IMR-90 (cell line): ENCODE results near the gene DRC7.

ENCODE experiments used
- BHLHE40 ChIP-seq: fragments of 150-350 bp; IDR thresholded peaks from 2 replicates; pipeline ENCODE4 v1.6.1; 2016; ENCODE audit warnings: mild to moderate bottlenecking, low read depth, low read length
- CEBPB ChIP-seq: IDR thresholded peaks from 2 replicates; pipeline ENCODE4 v1.6.1; 2012; ENCODE audit warnings: low read depth, low read length, improper control_type of control experiment
- CHD1 ChIP-seq: IDR thresholded peaks from 2 replicates; pipeline ENCODE4 v1.6.1; 2012; ENCODE audit warnings: low read depth, low read length, improper control_type of control experiment
- CTCF ChIP-seq: conservative IDR thresholded peaks from 2 replicates; pipeline ENCODE4 v1.5.1; 2012; ENCODE audit warnings: mild to moderate bottlenecking, low read depth, low read length, improper control_type of control experiment
- ELK1 ChIP-seq: fragments of 150-350 bp; IDR thresholded peaks from 2 replicates; pipeline ENCODE4 v1.6.1; 2016; ENCODE audit warnings: low read depth, mild to moderate bottlenecking, low read length, moderate library complexity, borderline replicate concordance
- FOS ChIP-seq: fragments of 150-350 bp; IDR thresholded peaks from 2 replicates; pipeline ENCODE4 v1.6.1; 2016; ENCODE audit warnings: low read depth, low read length
- MAFK ChIP-seq: IDR thresholded peaks from 2 replicates; pipeline ENCODE4 v1.6.1; 2012; ENCODE audit warnings: low read depth, low read length, improper control_type of control experiment
- MXI1 ChIP-seq: IDR thresholded peaks from 2 replicates; pipeline ENCODE4 v1.6.1; 2012; ENCODE audit warnings: low read depth, mild to moderate bottlenecking, low read length, moderate library complexity, borderline replicate concordance
- POLR2A ChIP-seq: IDR thresholded peaks from 2 replicates; pipeline ENCODE4 v1.6.1; 2012; ENCODE audit warnings: mild to moderate bottlenecking, low read depth, low read length
- RAD21 ChIP-seq: IDR thresholded peaks from 2 replicates; pipeline ENCODE4 v1.6.1; 2012; ENCODE audit warnings: low read length, improper control_type of control experiment
- RCOR1 ChIP-seq: IDR thresholded peaks from 2 replicates; pipeline ENCODE4 v1.6.1; 2012; ENCODE audit warnings: mild to moderate bottlenecking, low read length, improper control_type of control experiment; ENCODE audit not compliant: insufficient replicate concordance
- RFX5 ChIP-seq: IDR thresholded peaks from 2 replicates; pipeline ENCODE4 v1.8.0; 2012; ENCODE audit warnings: low read depth, mild to moderate bottlenecking, low read length, moderate library complexity
- SMC3 ChIP-seq: fragments of 150-350 bp; IDR thresholded peaks from 2 replicates; pipeline ENCODE4 v1.6.1; 2016; ENCODE audit warnings: low read depth, mild to moderate bottlenecking, antibody characterized with exemption, low read length, moderate library complexity
- USF2 ChIP-seq: fragments of 150-350 bp; IDR thresholded peaks from 2 replicates; pipeline ENCODE4 v1.6.1; 2017; ENCODE audit warnings: mild to moderate bottlenecking, antibody characterized with exemption, low read length, low read depth

GRCh38 chr16:57778658-57779057, 84.1 kb downstream of the DRC7 start:
- no peak for TF ChIP-seq CTCF
- TF ChIP-seq RAD21, result no peak
- no peak for TF ChIP-seq POLR2A
- no peak for TF ChIP-seq RCOR1
- no peak for TF ChIP-seq BHLHE40
- no peak for TF ChIP-seq CEBPB
- no peak for TF ChIP-seq ELK1
- no peak for TF ChIP-seq USF2
- TF ChIP-seq SMC3, result no peak
- no peak for TF ChIP-seq MXI1
- TF ChIP-seq CHD1, result no peak
- no peak for TF ChIP-seq RFX5
- TF ChIP-seq MAFK, result no peak
- no peak for TF ChIP-seq FOS
